HCT116 (cell line): ENCODE measurements around the gene FAM184A.
A peak's percentile ranks its signal among the peaks of the same experiment; 100 is the strongest.

Experiments used
- CBX3 ChIP-seq: IDR thresholded peaks from 2 replicates; pipeline ENCODE4 v1.6.1; 2012; ENCODE audit warnings: low read depth
- CEBPB ChIP-seq: IDR thresholded peaks from 2 replicates; pipeline ENCODE4 v1.6.1; 2012; ENCODE audit warnings: low read depth
- EZH2 ChIP-seq: fragments of 200-600 bp; sonication (generic); IDR thresholded peaks from 2 replicates; pipeline ENCODE4 v1.6.1; 2017; ENCODE audit warnings: antibody characterized with exemption, mixed run types
- EZH2phosphoT487 ChIP-seq: fragments of 200-600 bp; IDR thresholded peaks from 2 replicates; pipeline ENCODE4 v1.6.1; 2018; ENCODE audit warnings: antibody characterized with exemption, borderline replicate concordance
- FOSL1 ChIP-seq: IDR thresholded peaks from 2 replicates; pipeline ENCODE4 v1.6.1; 2012; ENCODE audit warnings: low read depth
- POLR2A ChIP-seq: IDR thresholded peaks from 2 replicates; pipeline ENCODE4 v1.7.0; 2011; ENCODE audit warnings: borderline replicate concordance; ENCODE audit not compliant: insufficient read depth, insufficient read length; ENCODE audit errors: extremely low read depth
- POLR2AphosphoS5 ChIP-seq: IDR thresholded peaks from 2 replicates; pipeline ENCODE4 v1.6.1; 2011; ENCODE audit warnings: mild to moderate bottlenecking, low read depth, low read length, moderate library complexity
- RAD21 ChIP-seq: IDR thresholded peaks from 2 replicates; pipeline ENCODE4 v1.6.1; 2012; ENCODE audit warnings: low read depth, mild to moderate bottlenecking
- SP1 ChIP-seq: IDR thresholded peaks from 2 replicates; pipeline ENCODE4 v1.6.1; 2012; ENCODE audit warnings: low read depth
- TCF7L2 ChIP-seq: IDR thresholded peaks from 2 replicates; pipeline ENCODE4 v1.7.0; 2011; ENCODE audit warnings: borderline replicate concordance, inconsistent platforms; ENCODE audit not compliant: insufficient read depth, insufficient read length; ENCODE audit errors: extremely low read depth
- TF ChIP-seq, protein P1 (sequence below), 3 experiments: fragments of 200-600 bp in 1 of 3; sonication (generic) in 1 of 3; IDR thresholded peaks in 2 of 3; conservative IDR thresholded peaks in 1 of 3; 2 replicates each; pipeline ENCODE4 v1.5.1; 2012 to 2017; ENCODE audit warnings: low read depth in 2 of 3, low read length in 2 of 3, antibody characterized with exemption in 1 of 3, borderline replicate concordance in 1 of 3, control low read depth in 1 of 3, mild to moderate bottlenecking in 1 of 3, mixed read lengths in 1 of 3, mixed run types in 1 of 3, moderate library complexity in 1 of 3; ENCODE audit not compliant: insufficient read depth in 1 of 3
- TF ChIP-seq, protein P2 (sequence below): IDR thresholded peaks from 2 replicates; pipeline ENCODE4 v1.6.1; 2012; ENCODE audit warnings: low read depth
- TF ChIP-seq, protein P3 (sequence below): IDR thresholded peaks from 2 replicates; pipeline ENCODE4 v1.6.1; 2012

DNA sequence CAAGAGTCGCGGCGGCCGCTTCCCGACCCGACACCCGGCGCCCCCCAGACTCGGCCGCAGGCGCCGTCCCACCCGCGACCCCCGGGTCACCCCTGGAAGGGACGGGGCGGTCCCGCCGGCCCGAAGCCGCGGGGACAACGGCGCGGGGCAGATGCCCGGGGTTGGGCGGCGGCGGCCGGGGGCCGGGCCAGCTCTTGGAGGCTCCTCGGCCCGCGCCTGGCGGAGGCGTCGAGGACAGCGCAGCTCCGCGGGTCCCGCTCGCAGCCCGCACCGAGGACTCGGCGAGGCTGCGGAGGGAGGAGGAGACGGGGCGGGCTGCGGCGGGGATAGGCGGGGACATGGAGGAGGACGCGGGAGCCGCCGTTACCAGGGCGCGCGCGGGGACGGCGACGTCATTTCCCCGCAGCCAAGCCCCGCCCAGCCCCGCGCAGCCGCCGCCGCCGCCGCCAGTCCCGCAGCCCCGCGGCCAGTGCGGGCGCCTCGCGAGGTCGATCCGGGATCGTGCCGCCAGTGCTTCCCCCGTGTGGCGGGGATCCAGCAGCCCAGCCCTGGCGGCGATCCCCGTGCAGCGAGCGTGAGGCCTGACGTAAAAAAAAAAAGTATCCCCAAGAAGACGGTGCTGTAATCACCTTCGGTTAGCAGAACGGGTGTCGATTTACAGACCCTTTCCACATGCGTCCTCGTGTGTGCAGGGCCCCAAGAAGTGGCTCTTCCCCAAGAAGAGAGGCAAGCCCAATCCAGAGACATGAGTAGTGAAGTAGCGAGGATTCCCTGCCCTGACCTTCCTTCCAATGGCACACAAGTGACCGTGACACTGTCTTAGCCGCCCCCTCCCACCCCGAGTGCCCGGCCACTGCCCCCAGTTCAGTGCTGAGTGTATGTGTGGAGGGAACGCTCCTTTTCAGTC, at the start of gene FAM184A:
- TF ChIP-seq CBX3 (no peak), SP1 (no peak), POLR2AphosphoS5 (peak; percentile 42; the same call in 1 of the 2 replicates), POLR2A (no peak), RAD21 (no peak), TCF7L2 (no peak), FOSL1 (no peak), EZH2 (no peak), EZH2phosphoT487 (no peak), CEBPB (no peak)
- TF ChIP-seq, protein P1, sequence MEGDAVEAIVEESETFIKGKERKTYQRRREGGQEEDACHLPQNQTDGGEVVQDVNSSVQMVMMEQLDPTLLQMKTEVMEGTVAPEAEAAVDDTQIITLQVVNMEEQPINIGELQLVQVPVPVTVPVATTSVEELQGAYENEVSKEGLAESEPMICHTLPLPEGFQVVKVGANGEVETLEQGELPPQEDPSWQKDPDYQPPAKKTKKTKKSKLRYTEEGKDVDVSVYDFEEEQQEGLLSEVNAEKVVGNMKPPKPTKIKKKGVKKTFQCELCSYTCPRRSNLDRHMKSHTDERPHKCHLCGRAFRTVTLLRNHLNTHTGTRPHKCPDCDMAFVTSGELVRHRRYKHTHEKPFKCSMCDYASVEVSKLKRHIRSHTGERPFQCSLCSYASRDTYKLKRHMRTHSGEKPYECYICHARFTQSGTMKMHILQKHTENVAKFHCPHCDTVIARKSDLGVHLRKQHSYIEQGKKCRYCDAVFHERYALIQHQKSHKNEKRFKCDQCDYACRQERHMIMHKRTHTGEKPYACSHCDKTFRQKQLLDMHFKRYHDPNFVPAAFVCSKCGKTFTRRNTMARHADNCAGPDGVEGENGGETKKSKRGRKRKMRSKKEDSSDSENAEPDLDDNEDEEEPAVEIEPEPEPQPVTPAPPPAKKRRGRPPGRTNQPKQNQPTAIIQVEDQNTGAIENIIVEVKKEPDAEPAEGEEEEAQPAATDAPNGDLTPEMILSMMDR (IDR thresholded peaks at IDR 0.05 in 2 of 3, conservative IDR thresholded peaks at IDR 0.05 in 1 of 3; ENCODE audit: borderline replicate concordance in 1 of 3, insufficient read depth in 1 of 3, low read depth in 2 of 3, low read length in 2 of 3), result 0 out of 6 replicates have a peak, but pooled peaks of 1 of the 3 experiments have one; percentile 7
- TF ChIP-seq, protein P2, sequence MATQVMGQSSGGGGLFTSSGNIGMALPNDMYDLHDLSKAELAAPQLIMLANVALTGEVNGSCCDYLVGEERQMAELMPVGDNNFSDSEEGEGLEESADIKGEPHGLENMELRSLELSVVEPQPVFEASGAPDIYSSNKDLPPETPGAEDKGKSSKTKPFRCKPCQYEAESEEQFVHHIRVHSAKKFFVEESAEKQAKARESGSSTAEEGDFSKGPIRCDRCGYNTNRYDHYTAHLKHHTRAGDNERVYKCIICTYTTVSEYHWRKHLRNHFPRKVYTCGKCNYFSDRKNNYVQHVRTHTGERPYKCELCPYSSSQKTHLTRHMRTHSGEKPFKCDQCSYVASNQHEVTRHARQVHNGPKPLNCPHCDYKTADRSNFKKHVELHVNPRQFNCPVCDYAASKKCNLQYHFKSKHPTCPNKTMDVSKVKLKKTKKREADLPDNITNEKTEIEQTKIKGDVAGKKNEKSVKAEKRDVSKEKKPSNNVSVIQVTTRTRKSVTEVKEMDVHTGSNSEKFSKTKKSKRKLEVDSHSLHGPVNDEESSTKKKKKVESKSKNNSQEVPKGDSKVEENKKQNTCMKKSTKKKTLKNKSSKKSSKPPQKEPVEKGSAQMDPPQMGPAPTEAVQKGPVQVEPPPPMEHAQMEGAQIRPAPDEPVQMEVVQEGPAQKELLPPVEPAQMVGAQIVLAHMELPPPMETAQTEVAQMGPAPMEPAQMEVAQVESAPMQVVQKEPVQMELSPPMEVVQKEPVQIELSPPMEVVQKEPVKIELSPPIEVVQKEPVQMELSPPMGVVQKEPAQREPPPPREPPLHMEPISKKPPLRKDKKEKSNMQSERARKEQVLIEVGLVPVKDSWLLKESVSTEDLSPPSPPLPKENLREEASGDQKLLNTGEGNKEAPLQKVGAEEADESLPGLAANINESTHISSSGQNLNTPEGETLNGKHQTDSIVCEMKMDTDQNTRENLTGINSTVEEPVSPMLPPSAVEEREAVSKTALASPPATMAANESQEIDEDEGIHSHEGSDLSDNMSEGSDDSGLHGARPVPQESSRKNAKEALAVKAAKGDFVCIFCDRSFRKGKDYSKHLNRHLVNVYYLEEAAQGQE, result no peak
- TF ChIP-seq, protein P3, sequence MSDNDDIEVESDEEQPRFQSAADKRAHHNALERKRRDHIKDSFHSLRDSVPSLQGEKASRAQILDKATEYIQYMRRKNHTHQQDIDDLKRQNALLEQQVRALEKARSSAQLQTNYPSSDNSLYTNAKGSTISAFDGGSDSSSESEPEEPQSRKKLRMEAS, result 0 out of 2 replicates have a peak, but pooled peaks have one; percentile 33
